Activated T-cell treated with anti-CD3 and anti-CD28 coated beads for 4 hours (primary cell): Measurements from ENCODE around the gene PRAME.
"Not testable (repeated sequence)": the region's sequence is repeated elsewhere in the genome, so short reads cannot be mapped to it uniquely, and the experiment has no call there.

Experiments
- DNase-seq: peaks from one replicate; pipeline ENCODE4 v3.0.0-alpha.2; 2020

The PRAME gene

GRCh38 chr22:22548910-22549309, 10.2 kb downstream of the PRAME start:
- DNase-seq: no peak

- no peak for DNase-seq
Measured at GRCh38 chr22:22548317-22548716, 10.7 kb downstream of the PRAME start.

DNA sequence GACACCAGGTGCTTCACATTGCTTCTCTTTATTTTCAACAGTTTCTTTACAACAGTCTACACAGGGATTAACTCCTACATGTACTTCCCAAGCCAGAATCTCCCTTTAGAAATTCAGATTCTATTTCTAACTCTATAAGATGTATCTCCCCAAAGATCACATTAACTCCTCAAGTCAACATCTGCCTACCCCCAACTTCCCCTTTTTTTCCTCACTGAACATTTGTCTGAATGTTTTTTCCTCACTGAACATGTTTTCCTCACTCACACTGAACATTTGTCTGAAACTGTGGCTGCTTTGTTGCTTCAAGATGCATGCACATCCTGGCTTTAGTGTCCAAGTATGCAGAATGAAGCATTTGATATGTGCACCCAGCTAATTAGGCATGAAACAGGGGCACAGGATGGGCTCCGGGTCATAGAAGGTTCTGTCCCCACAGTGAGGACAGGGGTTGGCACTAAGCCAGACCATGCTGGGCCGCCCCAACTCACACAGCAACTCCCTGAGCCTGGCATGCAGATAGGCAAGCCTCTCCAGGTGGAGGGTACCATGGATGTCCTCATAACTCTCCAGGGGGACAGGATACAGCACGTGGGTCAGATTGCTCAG, 11.3 kb downstream of the PRAME start:
- DNase-seq: no peak

DNA sequence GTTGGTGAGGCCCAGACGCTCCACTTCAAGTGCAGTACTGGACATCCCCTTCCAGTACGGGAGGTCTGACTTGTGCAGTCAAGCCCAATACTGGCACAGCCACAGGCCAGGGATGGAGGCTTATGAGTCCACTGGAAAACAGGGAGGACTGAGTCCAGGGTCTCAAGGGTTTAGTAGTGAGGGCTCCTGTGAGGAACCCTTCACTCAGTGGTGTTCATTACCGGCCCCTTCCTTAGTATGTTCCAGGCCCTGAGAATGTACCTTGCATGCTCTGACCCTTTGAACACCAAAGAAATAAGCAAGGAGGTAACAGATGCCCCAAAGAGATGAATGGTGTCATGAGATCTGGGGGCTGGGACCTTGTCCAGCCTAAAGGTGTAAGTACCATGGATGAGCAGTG, 11.8 kb downstream of the PRAME start:
- no peak for DNase-seq

DNA sequence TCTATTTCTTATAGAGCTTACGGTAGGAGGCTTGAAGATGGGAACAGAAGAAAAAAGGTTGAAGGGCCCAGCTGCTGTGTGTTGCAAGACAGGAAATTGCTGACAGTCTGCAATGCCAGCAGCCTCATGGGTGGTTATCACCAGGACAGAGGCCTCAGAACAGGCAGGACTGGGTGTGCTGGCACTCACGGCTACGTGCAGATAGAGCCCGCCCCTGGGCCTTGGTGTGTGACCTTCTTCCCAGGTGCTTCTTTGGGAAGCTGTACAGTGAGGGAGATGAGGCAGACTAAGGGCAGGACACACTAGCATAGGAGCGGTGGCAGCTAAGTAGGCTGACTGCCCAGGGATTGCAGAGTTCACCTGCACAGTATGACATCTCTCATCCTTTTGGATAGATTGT, 12.6 kb downstream of the PRAME start:
- DNase-seq: no peak

- no peak for DNase-seq
Measured at GRCh38 chr22:22545084-22545483, 14.0 kb downstream of the PRAME start.

GRCh38 chr22:22538226-22538989, 20.7 kb downstream of the PRAME start:
- DNase-seq: no peak

- DNase-seq: no peak
Measured at GRCh38 chr22:22536916-22537315, 22.1 kb downstream of the PRAME start.

DNA sequence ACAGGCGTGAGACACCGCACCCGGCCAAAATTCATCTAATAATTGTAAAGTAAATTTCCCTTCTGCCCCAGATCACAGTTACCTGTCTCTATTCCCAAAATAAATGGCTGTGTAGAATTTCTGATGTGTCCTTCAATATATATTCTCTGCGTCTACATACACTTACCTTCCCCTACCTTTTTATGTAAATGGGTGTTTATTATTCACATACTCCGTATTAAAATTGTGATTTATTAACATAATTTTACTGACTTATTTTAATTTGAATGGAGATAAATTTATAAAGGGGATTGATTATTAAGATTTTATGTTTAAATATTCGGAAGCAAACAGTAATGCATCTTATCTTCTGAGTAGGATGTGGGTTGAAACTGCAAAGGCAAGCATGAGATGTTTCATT, 22.6 kb downstream of the PRAME start:
- DNase-seq: no peak

DNA sequence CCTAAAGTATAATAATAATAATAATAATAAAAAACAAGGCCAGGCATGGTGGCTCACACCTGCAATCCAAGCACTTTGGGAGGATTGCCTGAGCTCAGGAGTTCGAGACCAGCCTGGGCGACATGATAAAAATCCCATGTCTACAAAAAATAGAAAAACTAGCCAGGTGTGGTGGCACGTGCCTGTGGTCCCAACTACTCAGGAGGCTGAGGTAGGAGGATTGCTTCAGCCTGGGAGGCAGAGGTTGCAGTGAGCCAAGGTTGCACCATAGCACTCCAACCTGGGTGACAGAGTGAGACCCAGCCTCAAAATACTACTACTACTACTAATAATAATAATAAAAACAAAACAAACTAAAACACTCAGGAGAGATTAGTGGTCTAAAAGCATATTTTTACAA, 23.4 kb downstream of the PRAME start:
- no peak for DNase-seq

GRCh38 chr22:22534604-22535415, 24.3 kb downstream of the PRAME start:
- DNase-seq: no peak

DNA sequence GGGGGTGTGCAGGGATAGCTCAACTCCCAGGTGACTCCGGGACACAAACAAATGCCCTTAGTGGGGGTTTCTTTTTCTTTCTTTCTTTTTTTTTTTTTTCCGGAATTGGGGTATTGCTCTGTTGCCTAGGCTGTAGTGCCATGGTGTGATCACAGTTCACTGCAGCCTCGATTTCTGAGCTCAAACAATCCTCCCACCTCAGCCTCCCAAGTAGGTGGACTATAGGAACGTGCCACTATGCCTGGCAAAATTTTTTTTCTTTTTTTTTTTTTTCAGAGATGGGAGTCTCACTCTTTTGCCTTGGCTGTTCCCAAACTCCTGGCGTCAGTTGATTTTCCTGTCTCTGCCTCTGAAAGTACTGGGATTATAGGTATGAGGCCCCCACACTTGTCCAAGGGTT, 25.2 kb downstream of the PRAME start:
- no peak for DNase-seq

DNA sequence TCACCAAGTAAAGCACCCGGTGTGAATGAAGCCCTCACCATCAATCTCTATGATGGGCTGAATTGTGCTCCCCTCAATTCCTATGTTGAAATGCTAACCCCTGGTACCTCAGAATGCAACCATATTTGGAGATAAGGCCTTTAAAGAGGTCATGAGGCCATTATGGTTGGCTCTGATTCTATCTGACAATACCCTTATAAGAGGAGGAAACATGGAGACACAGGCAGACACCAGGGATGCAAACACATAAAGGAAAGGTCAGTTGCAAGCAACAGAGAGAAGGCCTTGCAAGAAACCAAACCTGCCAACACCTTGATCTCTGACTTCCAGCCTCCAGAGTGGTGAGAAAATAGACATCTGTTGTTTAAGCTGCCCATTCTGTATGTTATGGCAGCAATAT, 25.6 kb downstream of the PRAME start:
- DNase-seq: no peak

GRCh38 chr22:22532547-22533071, 26.5 kb downstream of the PRAME start:
- not testable (repeated sequence) for DNase-seq

DNA sequence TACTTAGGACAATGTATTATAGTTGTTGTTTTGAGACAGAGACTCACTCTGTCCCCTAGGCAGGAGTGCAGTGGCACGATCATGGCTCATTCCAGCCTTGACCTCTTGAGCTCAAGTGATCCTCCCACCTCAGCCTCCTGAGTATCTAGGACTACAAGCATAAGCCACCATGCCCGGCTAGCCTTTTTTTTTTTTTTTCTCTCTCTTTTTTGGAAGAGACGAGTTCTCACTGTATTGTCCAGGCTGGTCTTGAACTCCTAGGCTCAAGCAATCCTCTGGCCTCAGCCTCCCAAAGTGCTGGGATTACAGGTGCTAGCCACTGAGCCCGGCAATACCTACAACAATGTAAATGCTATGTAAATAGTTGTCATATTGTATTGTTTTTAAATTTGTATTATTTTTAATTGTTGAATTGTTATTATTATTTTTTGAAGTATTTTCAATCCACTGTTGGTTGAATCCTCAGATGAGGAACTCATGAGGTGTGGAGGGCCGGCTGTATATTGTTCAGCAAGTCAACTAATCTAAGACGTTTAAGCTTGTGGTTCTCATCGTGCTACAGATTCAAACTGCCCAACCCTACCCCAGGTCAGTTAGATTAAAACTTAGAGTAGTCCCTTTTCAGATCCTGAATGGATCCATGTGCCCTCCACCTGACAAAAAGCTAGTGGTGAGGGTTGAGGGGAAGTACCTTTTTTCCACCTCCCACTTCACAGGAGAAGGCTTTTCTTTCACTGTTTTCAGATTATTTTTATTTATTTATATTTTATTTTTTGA, 27.1 kb downstream of the PRAME start:
- no peak for DNase-seq

DNA sequence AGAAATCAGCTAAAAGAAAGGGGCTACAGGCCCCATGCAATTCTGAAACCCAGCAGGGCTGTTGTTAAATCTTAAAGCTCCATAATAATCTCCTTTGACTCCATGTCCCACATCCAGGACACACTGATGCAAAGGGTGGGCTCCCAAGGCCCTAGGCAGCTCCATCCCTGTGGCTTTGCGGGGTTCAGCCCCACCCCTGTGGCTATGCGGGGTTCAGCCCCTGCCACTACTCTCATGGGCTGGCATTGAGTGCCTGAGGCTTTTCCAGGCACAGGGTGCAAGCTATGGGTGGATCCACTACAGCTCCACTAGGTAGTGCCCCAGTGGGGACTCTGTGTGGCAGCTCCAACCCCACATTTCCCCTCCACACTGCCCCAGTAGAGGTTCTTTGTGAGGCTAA, 30.3 kb downstream of the PRAME start:
- no peak for DNase-seq

DNA sequence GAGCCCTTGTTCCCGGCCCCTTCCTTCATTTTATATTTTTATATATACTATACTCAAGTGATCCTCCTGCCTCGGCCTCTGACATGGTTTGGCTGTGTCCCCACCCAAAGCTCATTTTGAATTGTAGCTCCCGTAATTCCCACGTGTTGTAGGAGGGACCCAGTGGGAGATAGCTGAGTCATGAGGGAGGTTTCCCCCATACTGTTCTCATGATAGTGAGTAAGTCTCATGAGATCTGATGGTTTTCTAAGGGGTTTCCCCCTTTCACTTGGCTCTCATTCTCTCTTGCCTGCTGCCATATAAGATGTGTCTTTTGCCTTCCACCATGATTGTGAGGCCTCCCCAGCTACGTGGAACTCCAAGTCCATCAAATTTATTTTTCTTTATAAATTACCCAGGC, 31.8 kb downstream of the PRAME start:
- DNase-seq: no peak

DNA sequence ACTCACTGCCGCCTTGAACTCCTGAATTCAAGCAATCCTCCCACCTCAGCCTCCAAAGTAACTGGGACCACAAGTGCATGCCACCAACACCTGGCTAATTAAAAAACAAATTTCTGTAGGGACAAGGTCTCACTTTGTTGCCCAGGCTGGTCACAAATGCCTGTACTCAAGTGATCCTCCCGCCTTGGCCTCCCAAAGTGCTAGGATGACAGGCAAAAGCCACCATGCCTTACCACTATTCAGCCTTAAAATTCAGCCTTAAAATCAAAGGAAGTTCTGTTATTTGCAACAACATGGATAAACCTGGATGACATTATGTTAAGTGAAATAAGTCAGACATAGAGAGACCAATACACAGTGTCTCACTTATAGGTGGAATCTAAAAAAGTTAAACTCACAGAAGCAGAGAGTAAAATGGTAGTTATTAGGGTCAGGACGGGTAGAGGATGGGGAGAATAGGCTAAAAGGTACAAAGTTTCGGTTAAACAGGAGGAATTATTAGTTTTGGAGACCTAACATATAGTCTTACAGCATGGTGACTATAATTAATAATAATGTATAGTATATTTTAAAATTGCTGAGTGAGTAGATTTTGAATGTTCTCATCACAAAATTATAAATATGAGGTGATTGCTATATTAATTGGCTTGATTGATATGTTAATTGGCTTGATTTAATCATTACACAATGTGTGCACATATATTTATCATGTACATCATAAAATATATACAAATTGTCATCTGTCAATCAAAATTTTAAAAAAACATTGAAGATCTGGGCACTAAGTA, 32.7 kb downstream of the PRAME start:
- DNase-seq: no peak

DNA sequence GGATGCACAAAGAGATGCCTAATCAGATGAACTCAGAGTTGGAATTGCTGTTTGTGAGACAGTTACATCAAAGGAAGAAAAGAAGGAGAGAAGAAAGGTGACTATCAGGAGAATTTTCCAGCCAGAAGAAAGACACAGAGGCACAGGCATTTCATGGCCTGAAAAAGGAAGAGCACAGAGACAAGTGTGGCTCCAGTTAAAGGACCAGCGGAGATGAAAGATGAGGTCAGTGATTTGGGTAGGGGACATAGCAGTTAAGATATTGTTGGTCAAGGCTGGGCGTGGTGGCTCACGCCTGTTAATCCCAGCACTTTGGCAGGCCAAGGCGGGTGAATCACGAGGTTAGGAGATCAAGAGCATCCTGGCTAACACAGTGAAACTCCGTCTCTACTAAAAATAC, 35.6 kb downstream of the PRAME start:
- no peak for DNase-seq

- no peak for DNase-seq
Measured at GRCh38 chr22:22521631-22522030, 37.4 kb downstream of the PRAME start.

- DNase-seq: no peak
Measured at GRCh38 chr22:22520667-22521602, 38.1 kb downstream of the PRAME start.
